IPS-11a (cell line): ENCODE results near the gene CNST.
"Not testable (repeated sequence)": the region's sequence is repeated elsewhere in the genome, so short reads cannot be mapped to it uniquely, and the experiment has no call there.

Experiments used
- H3K4me3 ChIP-seq: one replicate; pipeline ENCODE4 v1.5.1; 2013; ENCODE audit warnings: low read depth, low read length, control low read depth

The CNST gene

GRCh38 chr1:246554201-246554600 lies 12.1 kb upstream of the CNST start:
- no peak overlapping the region for H3K4me3 ChIP-seq

- H3K4me3 ChIP-seq = no peak overlapping the region
Measured at GRCh38 chr1:246558041-246558440, 8.2 kb upstream of the CNST start.

GRCh38 chr1:246559310-246559709 lies 6.9 kb upstream of the CNST start:
- no peak overlapping the region for H3K4me3 ChIP-seq

GRCh38 chr1:246560833-246561232 lies 5.4 kb upstream of the CNST start:
- not testable (repeated sequence) for H3K4me3 ChIP-seq

- peak overlapping the region; percentile 96 for H3K4me3 ChIP-seq
Measured at GRCh38 chr1:246564839-246565750, 1.2 kb upstream of the CNST start.

- peak overlapping the region; percentile 96 for H3K4me3 ChIP-seq
Measured at GRCh38 chr1:246565751-246566127, 517 bp upstream of the CNST start.

GRCh38 chr1:246566813-246567645 lies 773 bp downstream of the CNST start:
- peak overlapping the region; percentile 96 for H3K4me3 ChIP-seq

GRCh38 chr1:246567646-246568235 lies 1.5 kb downstream of the CNST start:
- H3K4me3 ChIP-seq = peak overlapping the region; percentile 96

GRCh38 chr1:246569248-246570238 lies 3.3 kb downstream of the CNST start:
- no peak overlapping the region for H3K4me3 ChIP-seq

GRCh38 chr1:246571309-246571708 lies 5.1 kb downstream of the CNST start:
- not testable (repeated sequence) for H3K4me3 ChIP-seq

GRCh38 chr1:246571953-246572352 lies 5.7 kb downstream of the CNST start:
- H3K4me3 ChIP-seq = no peak overlapping the region

- H3K4me3 ChIP-seq = no peak overlapping the region
Measured at GRCh38 chr1:246572785-246573184, 6.5 kb downstream of the CNST start.

- no peak overlapping the region for H3K4me3 ChIP-seq
Measured at GRCh38 chr1:246573491-246573890, 7.2 kb downstream of the CNST start.

GRCh38 chr1:246576709-246577032 lies 10.4 kb downstream of the CNST start:
- H3K4me3 ChIP-seq = no peak overlapping the region

- H3K4me3 ChIP-seq = no peak overlapping the region
Measured at GRCh38 chr1:246577082-246577719, 10.9 kb downstream of the CNST start.

GRCh38 chr1:246577720-246578106 lies 11.5 kb downstream of the CNST start:
- H3K4me3 ChIP-seq = no peak overlapping the region

- no peak overlapping the region for H3K4me3 ChIP-seq
Measured at GRCh38 chr1:246579818-246580217, 13.6 kb downstream of the CNST start.

- H3K4me3 ChIP-seq = no peak overlapping the region
Measured at GRCh38 chr1:246580497-246581370, 14.5 kb downstream of the CNST start.
